HUES48 (cell line): ENCODE results near the gene KCTD10.

Experiments
- H3K27ac ChIP-seq: one replicate; pipeline ENCODE4 v1.7.0; 2013; ENCODE audit warnings: low read depth, low read length, inconsistent platforms
- H3K27me3 ChIP-seq: 2 replicates; pipeline ENCODE4 v1.6.1; 2013; ENCODE audit warnings: mild to moderate bottlenecking, low read length; ENCODE audit not compliant: control insufficient read depth, insufficient read depth
- H3K36me3 ChIP-seq: 2 replicates; pipeline ENCODE4 v1.6.1; 2013; ENCODE audit warnings: low read length; ENCODE audit not compliant: control insufficient read depth, insufficient read depth
- H3K4me1 ChIP-seq: 2 replicates; pipeline ENCODE4 v1.6.1; 2013; ENCODE audit warnings: mild to moderate bottlenecking, low read length; ENCODE audit not compliant: control insufficient read depth, insufficient read depth
- H3K4me3 ChIP-seq: 2 replicates; pipeline ENCODE4 v1.5.1; 2013; ENCODE audit warnings: mild to moderate bottlenecking, low read depth, low read length
- H3K9ac ChIP-seq: 2 replicates; pipeline ENCODE4 v1.6.1; 2013; ENCODE audit warnings: mild to moderate bottlenecking, low read depth, low read length, moderate library complexity
- H3K9me3 ChIP-seq: 2 replicates; pipeline ENCODE4 v1.6.1; 2013; ENCODE audit warnings: low read length; ENCODE audit not compliant: control insufficient read depth, insufficient read depth

KCTD10 gene

GRCh38 chr12:109473006-109473405, 4.1 kb downstream of the KCTD10 start:
- Histone ChIP-seq H3K27ac (no peak overlapping the region), H3K4me1 (peaks cover 16% of the 10 kb centered on the region), H3K36me3 (peaks cover 34% of the 10 kb centered on the region), H3K9me3 (no peaks in the 10 kb centered on the region), H3K4me3 (no peak overlapping the region), H3K9ac (no peak overlapping the region), H3K27me3 (no peaks in the 10 kb centered on the region)

GRCh38 chr12:109469517-109469916, 7.6 kb downstream of the KCTD10 start:
- Histone ChIP-seq H3K27ac (no peak overlapping the region), H3K9me3 (no peaks in the 10 kb centered on the region), H3K4me1 (peaks cover 5% of the 10 kb centered on the region; the same call in 1 of the 2 replicates), H3K4me3 (no peak overlapping the region), H3K27me3 (no peaks in the 10 kb centered on the region), H3K9ac (no peak overlapping the region), H3K36me3 (peaks cover 62% of the 10 kb centered on the region)

GRCh38 chr12:109467978-109468676, 9.0 kb downstream of the KCTD10 start:
- Histone ChIP-seq H3K9me3 (no peaks in the 10 kb centered on the region), H3K27me3 (no peaks in the 10 kb centered on the region), H3K9ac (no peak overlapping the region), H3K27ac (peak overlapping the region; percentile 21), H3K36me3 (peaks cover 52% of the 10 kb centered on the region), H3K4me1 (peaks cover 18% of the 10 kb centered on the region), H3K4me3 (no peak overlapping the region)

- Histone ChIP-seq H3K27me3 (no peaks in the 10 kb centered on the region), H3K4me3 (no peak overlapping the region), H3K9me3 (no peaks in the 10 kb centered on the region), H3K27ac (no peak overlapping the region), H3K36me3 (peaks cover 46% of the 10 kb centered on the region), H3K9ac (no peak overlapping the region), H3K4me1 (peaks cover 31% of the 10 kb centered on the region)
Observed at GRCh38 chr12:109466821-109467220, 10.3 kb downstream of the KCTD10 start.

- Histone ChIP-seq H3K4me1 (peaks cover 36% of the 10 kb centered on the region), H3K27ac (no peak overlapping the region), H3K36me3 (peaks cover 44% of the 10 kb centered on the region), H3K9me3 (no peaks in the 10 kb centered on the region), H3K9ac (no peak overlapping the region), H3K4me3 (no peak overlapping the region), H3K27me3 (no peaks in the 10 kb centered on the region)
Observed at GRCh38 chr12:109466305-109466704, 10.8 kb downstream of the KCTD10 start.

GRCh38 chr12:109464642-109465351, 12.3 kb downstream of the KCTD10 start:
- no peak overlapping the region for H3K27ac ChIP-seq
- no peaks in the 10 kb centered on the region for H3K9me3 ChIP-seq
- H3K4me3 ChIP-seq, result no peak overlapping the region
- no peak overlapping the region for H3K9ac ChIP-seq
- no peaks in the 10 kb centered on the region for H3K27me3 ChIP-seq
- peaks cover 42% of the 10 kb centered on the region for H3K36me3 ChIP-seq
- H3K4me1 ChIP-seq, result peaks cover 52% of the 10 kb centered on the region

- Histone ChIP-seq H3K9me3 (no peaks in the 10 kb centered on the region), H3K27ac (peak overlapping the region; percentile 91), H3K27me3 (no peaks in the 10 kb centered on the region), H3K36me3 (peaks cover 32% of the 10 kb centered on the region), H3K4me3 (peak overlapping the region; percentile 36), H3K9ac (peak overlapping the region; percentile 50), H3K4me1 (peaks cover 61% of the 10 kb centered on the region)
Observed at GRCh38 chr12:109463756-109464155, 13.3 kb downstream of the KCTD10 start.

- Histone ChIP-seq H3K9ac (peak overlapping the region; percentile 50), H3K36me3 (peaks cover 30% of the 10 kb centered on the region), H3K4me1 (peaks cover 68% of the 10 kb centered on the region), H3K4me3 (peak overlapping the region; percentile 36), H3K27ac (peak overlapping the region; percentile 91), H3K9me3 (no peaks in the 10 kb centered on the region), H3K27me3 (no peaks in the 10 kb centered on the region)
Observed at GRCh38 chr12:109462868-109463692, 14.0 kb downstream of the KCTD10 start.

- Histone ChIP-seq H3K27me3 (no peaks in the 10 kb centered on the region), H3K9ac (peak overlapping the region; percentile 40; the same call in 1 of the 2 replicates), H3K4me1 (peaks cover 77% of the 10 kb centered on the region), H3K4me3 (no peak overlapping the region), H3K9me3 (no peaks in the 10 kb centered on the region), H3K27ac (peak overlapping the region; percentile 91), H3K36me3 (peaks cover 27% of the 10 kb centered on the region)
Observed at GRCh38 chr12:109461846-109462756, 15.0 kb downstream of the KCTD10 start.
